ENCODE results near the gene ASAP3.

ASAP3 gene

DNA sequence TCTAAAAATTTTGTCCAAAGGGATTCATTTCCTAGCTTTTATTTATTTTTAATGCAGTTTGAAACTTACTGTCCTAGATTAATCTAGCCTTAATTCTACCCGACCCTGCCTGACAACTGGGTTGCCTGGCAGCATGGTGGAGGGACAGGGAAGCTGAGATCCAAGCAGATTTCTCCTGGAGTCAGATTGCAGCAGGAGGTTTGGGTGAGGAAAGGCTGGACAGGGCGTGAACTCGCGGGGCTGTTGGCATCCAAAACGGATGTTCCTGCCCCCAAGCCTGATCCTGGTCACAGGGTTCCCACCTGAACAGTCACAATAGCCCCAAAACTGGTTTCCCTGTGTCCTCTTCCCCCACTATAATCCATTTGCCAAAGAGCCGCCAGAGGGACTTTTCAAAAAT lies 82.7 kb downstream of the ASAP3 start:
- H3K9ac ChIP-seq (ENCODE audit: low read depth, low read length) = no peak overlapping the region
- H3K4me1 ChIP-seq (ENCODE audit: insufficient read depth, low read length) = peaks cover 11% of the 10 kb centered on the region; the same call in 1 of the 2 replicates
- no peaks in the 10 kb centered on the region for H3K36me3 ChIP-seq (ENCODE audit: insufficient read depth, low read length)
- no peaks in the 10 kb centered on the region for H3K9me3 ChIP-seq (ENCODE audit: control insufficient read depth, insufficient read depth, low read length)

GRCh38 chr1:23400324-23401114 lies 83.5 kb downstream of the ASAP3 start:
- H3K9ac ChIP-seq (ENCODE audit: low read depth, low read length) = no peak overlapping the region
- H3K36me3 ChIP-seq (ENCODE audit: insufficient read depth, low read length) = no peaks in the 10 kb centered on the region
- peaks cover 2% of the 10 kb centered on the region; the same call in 1 of the 2 replicates for H3K9me3 ChIP-seq (ENCODE audit: control insufficient read depth, insufficient read depth, low read length)
- peaks cover 15% of the 10 kb centered on the region; the same call in 1 of the 2 replicates for H3K4me1 ChIP-seq (ENCODE audit: insufficient read depth, low read length)

- Histone ChIP-seq H3K9me3 (ENCODE audit: control insufficient read depth, insufficient read depth, low read length) (peaks cover 2% of the 10 kb centered on the region; the same call in 1 of the 2 replicates), H3K36me3 (ENCODE audit: insufficient read depth, low read length) (no peaks in the 10 kb centered on the region), H3K9ac (ENCODE audit: low read depth, low read length) (no peak overlapping the region), H3K4me1 (ENCODE audit: insufficient read depth, low read length) (peaks cover 15% of the 10 kb centered on the region; the same call in 1 of the 2 replicates)
Measured at GRCh38 chr1:23399229-23399628, 84.8 kb downstream of the ASAP3 start.

DNA sequence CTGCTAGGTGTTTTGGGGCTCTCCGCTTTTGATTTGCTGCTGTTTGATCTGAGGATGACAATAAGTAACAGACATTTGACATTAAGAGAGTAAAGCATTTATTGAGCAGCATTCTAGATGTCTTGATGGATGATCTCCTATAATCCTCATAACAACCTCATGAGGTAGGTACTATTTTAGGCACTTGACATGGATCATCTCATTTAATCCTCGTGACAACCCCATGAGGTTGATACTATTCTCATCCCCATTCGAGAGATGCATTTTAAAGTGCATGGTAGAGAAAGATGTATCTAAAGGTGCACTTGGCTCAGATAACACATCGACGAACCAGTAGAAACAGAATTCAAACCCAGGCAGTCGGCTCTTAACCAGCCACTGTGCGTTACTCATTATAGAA lies 86.1 kb downstream of the ASAP3 start:
- Histone ChIP-seq H3K9ac (ENCODE audit: low read depth, low read length) (no peak overlapping the region), H3K9me3 (ENCODE audit: control insufficient read depth, insufficient read depth, low read length) (peaks cover 2% of the 10 kb centered on the region; the same call in 1 of the 2 replicates), H3K4me1 (ENCODE audit: insufficient read depth, low read length) (peaks cover 8% of the 10 kb centered on the region; the same call in 1 of the 2 replicates), H3K36me3 (ENCODE audit: insufficient read depth, low read length) (no peaks in the 10 kb centered on the region)

DNA sequence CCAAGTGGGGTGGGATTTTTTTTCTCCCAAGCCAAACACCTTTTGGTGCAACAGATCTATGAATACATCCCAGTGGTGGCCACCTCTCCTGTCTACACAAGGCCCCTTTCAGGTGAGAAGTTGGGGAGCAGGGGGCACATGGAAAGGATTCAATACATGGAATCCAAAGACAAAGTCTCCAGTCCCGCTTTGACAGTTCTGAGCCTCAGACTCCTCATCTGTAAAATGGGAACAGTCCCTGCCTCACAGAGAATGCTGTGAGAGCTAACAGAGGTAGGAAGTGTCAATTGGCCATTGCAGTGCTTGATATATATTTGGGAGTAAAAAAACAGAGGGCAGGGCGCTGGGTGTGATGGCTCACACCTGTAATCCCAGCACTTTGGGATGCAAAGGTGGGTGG lies 87.6 kb downstream of the ASAP3 start:
- Histone ChIP-seq H3K36me3 (ENCODE audit: insufficient read depth, low read length) (no peaks in the 10 kb centered on the region), H3K4me1 (ENCODE audit: insufficient read depth, low read length) (peaks cover 5% of the 10 kb centered on the region; the same call in 1 of the 2 replicates), H3K9me3 (ENCODE audit: control insufficient read depth, insufficient read depth, low read length) (peaks cover 2% of the 10 kb centered on the region; the same call in 1 of the 2 replicates), H3K9ac (ENCODE audit: low read depth, low read length) (no peak overlapping the region)

DNA sequence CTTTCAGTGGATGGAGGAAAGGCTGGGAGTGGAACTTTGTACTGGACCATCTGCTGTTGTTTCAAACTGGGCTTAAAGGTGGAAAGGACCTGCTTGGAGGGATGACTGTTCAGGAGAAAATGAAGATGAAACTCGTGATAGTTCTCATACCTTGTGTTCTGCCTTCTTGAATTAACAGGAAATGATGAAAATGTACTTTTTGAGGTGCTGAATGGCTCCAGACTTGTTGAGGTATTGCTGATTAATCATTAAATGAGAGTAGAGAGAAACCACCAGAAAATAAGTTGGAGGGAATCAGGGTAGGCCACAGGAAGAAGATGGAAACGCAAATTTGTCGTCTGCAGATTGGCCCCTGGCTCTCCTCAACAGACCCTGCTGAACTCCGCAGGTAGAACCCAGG lies 88.1 kb downstream of the ASAP3 start:
- H3K9me3 ChIP-seq (ENCODE audit: control insufficient read depth, insufficient read depth, low read length) = peaks cover 2% of the 10 kb centered on the region; the same call in 1 of the 2 replicates
- H3K36me3 ChIP-seq (ENCODE audit: insufficient read depth, low read length) = no peaks in the 10 kb centered on the region
- H3K4me1 ChIP-seq (ENCODE audit: insufficient read depth, low read length) = peaks cover 5% of the 10 kb centered on the region; the same call in 1 of the 2 replicates
- no peak overlapping the region for H3K9ac ChIP-seq (ENCODE audit: low read depth, low read length)

DNA sequence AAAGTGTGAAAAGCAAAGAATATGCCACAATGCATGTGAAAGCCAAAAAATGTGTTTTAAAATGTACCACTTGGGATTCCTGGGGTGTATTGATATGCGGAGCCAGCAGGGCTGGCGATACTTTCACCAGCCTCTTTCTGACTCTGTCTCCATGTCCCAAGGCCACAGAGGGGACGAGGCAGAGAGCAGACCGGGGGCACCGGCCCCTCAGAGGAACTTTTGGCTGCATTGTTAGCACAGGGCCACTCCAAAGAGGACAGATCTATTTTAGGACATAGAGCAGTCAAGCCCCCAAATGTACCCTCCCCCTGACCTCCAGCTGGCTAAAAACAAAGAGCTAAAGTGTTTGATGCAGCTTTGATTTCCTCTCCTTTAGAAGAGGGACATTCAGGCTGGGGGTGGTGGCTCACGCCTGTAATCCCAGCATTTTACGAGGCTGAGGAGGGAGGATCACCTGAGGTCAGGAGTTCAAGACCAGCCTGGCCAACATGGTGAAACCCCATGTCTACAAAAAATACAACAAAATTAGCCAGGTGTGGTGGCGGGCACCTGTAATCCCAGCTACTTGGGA lies 88.7 kb downstream of the ASAP3 start:
- Histone ChIP-seq H3K4me1 (ENCODE audit: insufficient read depth, low read length) (peaks cover 5% of the 10 kb centered on the region; the same call in 1 of the 2 replicates), H3K36me3 (ENCODE audit: insufficient read depth, low read length) (no peaks in the 10 kb centered on the region), H3K9ac (ENCODE audit: low read depth, low read length) (no peak overlapping the region), H3K9me3 (ENCODE audit: control insufficient read depth, insufficient read depth, low read length) (peaks cover 2% of the 10 kb centered on the region; the same call in 1 of the 2 replicates)

GRCh38 chr1:23394684-23395083 lies 89.3 kb downstream of the ASAP3 start:
- Histone ChIP-seq H3K9me3 (ENCODE audit: control insufficient read depth, insufficient read depth, low read length) (peaks cover 2% of the 10 kb centered on the region; the same call in 1 of the 2 replicates), H3K9ac (ENCODE audit: low read depth, low read length) (no peak overlapping the region), H3K4me1 (ENCODE audit: insufficient read depth, low read length) (peaks cover 5% of the 10 kb centered on the region; the same call in 1 of the 2 replicates), H3K36me3 (ENCODE audit: insufficient read depth, low read length) (no peaks in the 10 kb centered on the region)

- no peak overlapping the region for H3K9ac ChIP-seq (ENCODE audit: low read depth, low read length)
- no peaks in the 10 kb centered on the region for H3K36me3 ChIP-seq (ENCODE audit: insufficient read depth, low read length)
- peaks cover 2% of the 10 kb centered on the region; the same call in 1 of the 2 replicates for H3K9me3 ChIP-seq (ENCODE audit: control insufficient read depth, insufficient read depth, low read length)
- H3K4me1 ChIP-seq (ENCODE audit: insufficient read depth, low read length) = peaks cover 5% of the 10 kb centered on the region; the same call in 1 of the 2 replicates
Measured at GRCh38 chr1:23394181-23394580, 89.8 kb downstream of the ASAP3 start.

GRCh38 chr1:23393706-23394105 lies 90.3 kb downstream of the ASAP3 start:
- H3K36me3 ChIP-seq (ENCODE audit: insufficient read depth, low read length) = no peaks in the 10 kb centered on the region
- H3K4me1 ChIP-seq (ENCODE audit: insufficient read depth, low read length) = peaks cover 5% of the 10 kb centered on the region; the same call in 1 of the 2 replicates
- no peak overlapping the region for H3K9ac ChIP-seq (ENCODE audit: low read depth, low read length)
- peaks cover 2% of the 10 kb centered on the region; the same call in 1 of the 2 replicates for H3K9me3 ChIP-seq (ENCODE audit: control insufficient read depth, insufficient read depth, low read length)

DNA sequence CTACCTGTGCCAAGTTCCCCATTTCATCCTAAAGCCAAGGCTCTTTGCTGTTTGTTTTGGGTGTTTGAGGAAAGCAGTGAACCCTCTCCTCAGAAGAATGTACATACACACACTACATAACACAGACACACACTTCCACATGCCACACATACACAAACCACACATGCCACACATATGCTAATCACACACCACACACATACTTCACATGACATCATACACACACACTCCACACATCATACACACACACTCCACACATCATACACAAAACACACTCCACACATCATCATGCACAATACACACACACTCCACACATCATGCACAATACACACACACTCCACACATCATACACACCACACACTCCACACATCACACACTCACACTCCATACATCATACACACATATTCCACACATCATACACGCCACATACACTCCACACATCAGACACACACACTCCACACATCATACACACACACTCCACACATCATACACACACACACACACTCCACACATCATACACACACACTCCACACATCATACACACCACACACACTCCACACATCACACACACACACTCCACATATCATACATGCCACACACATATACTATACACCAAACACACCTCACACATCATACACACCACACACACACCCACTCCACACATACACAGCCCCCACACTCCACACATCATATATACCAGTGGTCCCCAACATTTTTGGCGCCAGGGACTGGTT lies 91.7 kb downstream of the ASAP3 start:
- no peak overlapping the region for H3K9ac ChIP-seq (ENCODE audit: low read depth, low read length)
- peaks cover 5% of the 10 kb centered on the region; the same call in 1 of the 2 replicates for H3K4me1 ChIP-seq (ENCODE audit: insufficient read depth, low read length)
- no peaks in the 10 kb centered on the region for H3K36me3 ChIP-seq (ENCODE audit: insufficient read depth, low read length)
- H3K9me3 ChIP-seq (ENCODE audit: control insufficient read depth, insufficient read depth, low read length) = peaks cover 2% of the 10 kb centered on the region; the same call in 1 of the 2 replicates

DNA sequence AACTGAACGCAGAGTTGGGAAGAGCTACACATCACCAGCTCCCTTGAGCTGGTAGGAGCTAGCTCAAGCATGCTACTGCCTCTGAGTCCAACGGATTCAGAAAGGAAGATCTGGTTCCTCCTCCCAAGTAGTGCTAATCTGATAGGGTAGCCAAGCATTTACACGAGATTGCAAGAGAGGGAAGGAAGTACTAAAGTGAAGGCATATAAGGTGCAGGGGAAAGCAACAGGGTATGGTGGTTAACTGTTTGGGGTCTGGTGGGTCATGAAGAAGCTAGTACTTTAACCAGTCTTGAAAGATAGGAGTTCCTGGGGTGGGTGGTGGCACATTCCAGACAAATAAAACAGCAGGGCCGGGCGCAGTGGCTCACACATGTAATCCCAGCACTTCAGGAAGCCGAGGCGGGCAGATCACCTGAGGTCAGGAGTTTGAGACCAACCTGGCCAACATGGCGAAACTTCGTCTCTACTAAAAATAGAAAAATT lies 94.1 kb downstream of the ASAP3 start:
- Histone ChIP-seq H3K9ac (ENCODE audit: low read depth, low read length) (no peak overlapping the region), H3K4me1 (ENCODE audit: insufficient read depth, low read length) (no peaks in the 10 kb centered on the region), H3K36me3 (ENCODE audit: insufficient read depth, low read length) (no peaks in the 10 kb centered on the region), H3K9me3 (ENCODE audit: control insufficient read depth, insufficient read depth, low read length) (no peaks in the 10 kb centered on the region)

DNA sequence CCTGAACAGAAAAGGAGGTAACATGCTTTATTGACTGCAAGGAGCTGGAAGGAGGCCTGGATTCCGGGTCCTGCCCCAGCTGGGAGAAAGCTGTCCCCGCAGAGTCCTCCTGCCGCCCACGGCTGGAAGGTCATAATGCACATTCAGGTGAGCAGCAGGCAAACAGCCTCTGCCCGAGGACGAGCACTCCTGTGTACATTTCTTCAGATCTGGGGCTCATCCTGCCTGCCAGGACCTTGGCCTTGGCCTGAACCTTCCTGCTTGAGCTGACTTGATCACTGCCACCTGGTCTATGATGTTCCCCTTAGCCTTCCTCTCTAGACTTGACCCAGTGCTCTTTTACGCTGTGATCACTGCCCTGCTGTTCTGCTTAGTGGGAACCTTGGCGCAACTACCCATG lies 96.5 kb downstream of the ASAP3 start:
- Histone ChIP-seq H3K9ac (ENCODE audit: low read depth, low read length) (no peak overlapping the region), H3K36me3 (ENCODE audit: insufficient read depth, low read length) (no peaks in the 10 kb centered on the region), H3K9me3 (ENCODE audit: control insufficient read depth, insufficient read depth, low read length) (no peaks in the 10 kb centered on the region), H3K4me1 (ENCODE audit: insufficient read depth, low read length) (no peaks in the 10 kb centered on the region)

DNA sequence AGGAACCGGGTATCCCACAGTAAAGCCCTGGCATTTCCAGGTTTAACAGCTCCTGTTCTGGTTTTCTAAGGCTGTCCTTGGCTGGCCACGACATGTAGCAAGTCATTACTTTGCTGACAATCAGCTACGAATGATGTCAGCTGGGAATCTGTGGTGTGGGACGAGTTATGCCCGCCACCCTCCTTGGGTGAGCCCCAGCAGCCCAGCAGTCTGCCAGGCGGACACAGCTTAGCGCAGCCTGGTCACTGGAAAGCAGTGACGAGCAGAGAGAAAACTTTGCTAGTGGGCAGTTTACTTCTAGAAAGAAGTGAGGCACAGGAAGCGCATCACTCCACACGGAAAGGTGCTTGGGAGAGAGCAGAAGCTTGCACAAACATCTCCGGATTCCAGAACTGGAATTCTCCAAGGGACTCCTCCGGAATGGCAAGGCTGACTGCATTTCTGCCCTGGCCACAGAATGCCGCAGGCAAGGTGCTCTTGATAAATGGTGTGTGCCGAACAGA lies 98.8 kb downstream of the ASAP3 start:
- Histone ChIP-seq H3K36me3 (ENCODE audit: insufficient read depth, low read length) (no peaks in the 10 kb centered on the region), H3K4me1 (ENCODE audit: insufficient read depth, low read length) (no peaks in the 10 kb centered on the region), H3K9ac (ENCODE audit: low read depth, low read length) (no peak overlapping the region), H3K9me3 (ENCODE audit: control insufficient read depth, insufficient read depth, low read length) (no peaks in the 10 kb centered on the region)
